ENCODE data around the gene GAS7.
"Not testable (repeated sequence)": the region's sequence is repeated elsewhere in the genome, so short reads cannot be mapped to it uniquely, and the experiment has no call there.

The GAS7 gene

GRCh38 chr17:10106067-10106466 lies 92.3 kb downstream of the GAS7 start:
- no peak for DNase-seq

- DNase-seq, result no peak
These were observed 92.8 kb downstream of the GAS7 start for GRCh38 chr17:10105513-10106001.

GRCh38 chr17:10103712-10104111 lies 94.7 kb downstream of the GAS7 start:
- no peak for DNase-seq

GRCh38 chr17:10102817-10103216 lies 95.6 kb downstream of the GAS7 start:
- no peak for DNase-seq

GRCh38 chr17:10099051-10099571 lies 99.3 kb downstream of the GAS7 start:
- no peak for DNase-seq

GRCh38 chr17:10096596-10096995 lies 101.8 kb downstream of the GAS7 start:
- no peak for DNase-seq

GRCh38 chr17:10095295-10095694 lies 103.1 kb downstream of the GAS7 start:
- not testable (repeated sequence) for DNase-seq

GRCh38 chr17:10094797-10095196 lies 103.6 kb downstream of the GAS7 start:
- DNase-seq, result no peak

GRCh38 chr17:10092595-10092994 lies 105.8 kb downstream of the GAS7 start:
- DNase-seq, result no peak

- no peak for DNase-seq
These were observed 107.4 kb downstream of the GAS7 start for GRCh38 chr17:10091046-10091445.

- DNase-seq, result no peak
These were observed 109.1 kb downstream of the GAS7 start for GRCh38 chr17:10089196-10089804.

- no peak for DNase-seq
These were observed 110.0 kb downstream of the GAS7 start for GRCh38 chr17:10088444-10088843.

- DNase-seq, result no peak
These were observed 111.1 kb downstream of the GAS7 start for GRCh38 chr17:10087355-10087754.

- DNase-seq, result no peak
These were observed 114.5 kb downstream of the GAS7 start for GRCh38 chr17:10083864-10084263.

GRCh38 chr17:10082795-10083194 lies 115.6 kb downstream of the GAS7 start:
- DNase-seq, result no peak

- DNase-seq, result no peak
These were observed 116.7 kb downstream of the GAS7 start for GRCh38 chr17:10081571-10082169.

- no peak for DNase-seq
These were observed 120.7 kb downstream of the GAS7 start for GRCh38 chr17:10077561-10078299.

GRCh38 chr17:10075919-10076318 lies 122.5 kb downstream of the GAS7 start:
- no peak for DNase-seq

- no peak for DNase-seq
These were observed 124.5 kb downstream of the GAS7 start for GRCh38 chr17:10073941-10074340.

GRCh38 chr17:10072556-10073425 lies 125.6 kb downstream of the GAS7 start:
- no peak for DNase-seq

GRCh38 chr17:10072086-10072485 lies 126.3 kb downstream of the GAS7 start:
- no peak for DNase-seq

- no peak for DNase-seq
These were observed 127.3 kb downstream of the GAS7 start for GRCh38 chr17:10071141-10071540.

GRCh38 chr17:10070690-10071089 lies 127.7 kb downstream of the GAS7 start:
- no peak for DNase-seq

Data from DMS79 treated with DMSO at 0.1 percent for 48 hours (cell line).